GM06990 (cell line): ENCODE results near the gene ARID4B.

Experiments used
- DNase-seq: peaks from one replicate; pipeline ENCODE4 v3.0.0-alpha.2; 2011; ENCODE audit not compliant: insufficient read length; ENCODE audit errors: extremely low read depth
- H3K27me3 ChIP-seq: replicated peaks from 2 replicates; pipeline ENCODE4 v1.6.0; 2011; ENCODE audit warnings: low read length; ENCODE audit not compliant: control insufficient read depth, insufficient read depth
- H3K36me3 ChIP-seq: 2 replicates; pipeline ENCODE4 v1.5.1; 2011; ENCODE audit warnings: low read length; ENCODE audit not compliant: control insufficient read depth, insufficient read depth
- H3K4me3 ChIP-seq: replicated peaks from 2 replicates; pipeline ENCODE4 v1.5.1; 2011; ENCODE audit warnings: low read depth, mild to moderate bottlenecking, control low read depth, low read length
- CTCF ChIP-seq: IDR thresholded peaks from 2 replicates; pipeline ENCODE4 v1.5.1; 2011; ENCODE audit warnings: low read length, control low read depth, mild to moderate bottlenecking, inconsistent platforms; ENCODE audit not compliant: insufficient read depth, poor library complexity, severe bottlenecking

Gene ARID4B

GRCh38 chr1:235134171-235134570 lies 193.8 kb downstream of the ARID4B start:
- Histone ChIP-seq H3K27me3 (no peaks in the 10 kb centered on the region), H3K4me3 (no peak overlapping the region), H3K36me3 (peaks cover 22% of the 10 kb centered on the region)
- no peak for TF ChIP-seq CTCF
- DNase-seq: no peak

- H3K36me3 ChIP-seq: peaks cover 18% of the 10 kb centered on the region
- TF ChIP-seq CTCF: no peak
- no peaks in the 10 kb centered on the region for H3K27me3 ChIP-seq
- DNase-seq: no peak
- H3K4me3 ChIP-seq: no peak overlapping the region
Measured at GRCh38 chr1:235133086-235133485, 194.9 kb downstream of the ARID4B start.

- no peak for DNase-seq
- no peaks in the 10 kb centered on the region for H3K27me3 ChIP-seq
- peaks cover 11% of the 10 kb centered on the region for H3K36me3 ChIP-seq
- no peak for TF ChIP-seq CTCF
- no peak overlapping the region for H3K4me3 ChIP-seq
Measured at GRCh38 chr1:235131961-235132360, 196.0 kb downstream of the ARID4B start.

GRCh38 chr1:235130766-235131270 lies 197.2 kb downstream of the ARID4B start:
- no peaks in the 10 kb centered on the region for H3K27me3 ChIP-seq
- DNase-seq: no peak
- peaks cover 8% of the 10 kb centered on the region for H3K36me3 ChIP-seq
- TF ChIP-seq CTCF: no peak
- no peak overlapping the region for H3K4me3 ChIP-seq

- DNase-seq: no peak
Measured at GRCh38 chr1:235129774-235130570, 198.0 kb downstream of the ARID4B start.

More at GRCh38 chr1:235129774-235130570, 198.0 kb downstream of the ARID4B start:
- Histone ChIP-seq H3K27me3 (no peaks in the 10 kb centered on the region), H3K36me3 (peaks cover 6% of the 10 kb centered on the region), H3K4me3 (no peak overlapping the region)
- no peak for TF ChIP-seq CTCF
